HG03354 (cell line): ENCODE data around the gene PHF12.
"Not testable (repeated sequence)": the region's sequence is repeated elsewhere in the genome, so short reads cannot be mapped to it uniquely, and the experiment has no call there.

Source experiments
- ATAC-seq: cut with Tn5 transposase; IDR thresholded peaks from one replicate; pipeline ENCODE4 v1.9.1; 2021; ENCODE audit warnings: mild to moderate bottlenecking; ENCODE audit not compliant: unreplicated experiment, poor library complexity, severe bottlenecking

PHF12 gene

DNA sequence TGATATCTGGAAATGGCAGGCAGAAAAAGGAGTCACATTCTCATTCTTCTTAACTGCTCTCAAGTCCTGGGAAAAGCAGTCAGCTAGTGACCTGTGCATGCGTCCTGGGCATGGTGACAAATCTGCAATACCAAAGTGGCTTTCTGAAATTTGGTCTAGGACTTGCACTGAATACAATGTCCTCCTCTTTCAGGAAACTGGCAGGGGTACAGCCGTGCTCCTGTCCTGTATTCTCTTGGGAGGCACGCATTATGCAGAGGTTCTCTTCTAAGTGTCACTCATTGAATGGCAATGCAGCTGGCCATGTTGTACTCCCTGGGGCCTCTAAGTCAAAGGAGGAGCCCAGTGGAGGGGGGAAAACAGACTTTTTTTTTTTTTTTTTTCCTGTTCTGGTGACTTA lies 10.6 kb downstream of the PHF12 start:
- no peak for ATAC-seq

GRCh38 chr17:28940142-28940541 lies 11.2 kb downstream of the PHF12 start:
- ATAC-seq: no peak

DNA sequence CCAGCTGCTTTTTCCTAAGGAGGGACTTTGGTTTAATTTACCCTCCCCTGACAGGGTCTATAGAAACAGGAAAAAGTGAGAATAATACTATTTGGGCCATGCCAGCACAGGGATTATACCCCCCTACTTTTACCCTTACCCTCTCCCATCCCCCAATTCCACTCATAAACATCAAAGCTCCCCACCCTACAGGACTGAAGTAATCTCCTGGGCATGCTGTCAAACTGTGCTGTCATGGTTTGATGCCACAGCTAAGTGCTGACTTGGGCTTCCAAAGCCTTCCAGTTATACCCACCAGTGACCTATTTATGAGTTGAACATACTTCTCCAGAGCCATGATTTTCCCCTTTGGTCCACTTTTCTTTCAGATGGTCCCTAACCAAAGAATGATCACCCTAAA lies 12.8 kb downstream of the PHF12 start:
- no peak for ATAC-seq

- no peak for ATAC-seq
Measured at GRCh38 chr17:28937044-28937729, 14.1 kb downstream of the PHF12 start.

GRCh38 chr17:28935744-28936460 lies 15.4 kb downstream of the PHF12 start:
- no peak for ATAC-seq

DNA sequence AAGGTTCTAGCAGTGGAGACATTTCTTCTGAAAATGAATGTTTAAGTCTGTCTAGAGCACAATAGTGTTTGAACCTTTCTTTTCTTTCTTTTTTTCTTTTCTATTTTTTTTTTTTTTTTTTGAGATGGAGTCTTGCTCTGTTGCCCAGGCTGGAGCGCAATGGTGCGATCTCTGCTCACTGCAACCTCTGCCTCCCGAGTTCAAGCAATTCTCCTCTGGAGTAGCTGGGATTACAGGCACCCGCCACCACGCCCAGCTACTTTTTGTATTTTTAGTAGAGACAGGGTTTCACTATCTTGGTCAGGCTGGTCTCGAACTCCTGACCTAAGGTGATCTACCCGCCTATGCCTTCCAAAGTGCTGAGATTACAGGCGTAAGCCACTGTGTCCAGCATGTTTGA lies 16.8 kb downstream of the PHF12 start:
- not testable (repeated sequence) for ATAC-seq

DNA sequence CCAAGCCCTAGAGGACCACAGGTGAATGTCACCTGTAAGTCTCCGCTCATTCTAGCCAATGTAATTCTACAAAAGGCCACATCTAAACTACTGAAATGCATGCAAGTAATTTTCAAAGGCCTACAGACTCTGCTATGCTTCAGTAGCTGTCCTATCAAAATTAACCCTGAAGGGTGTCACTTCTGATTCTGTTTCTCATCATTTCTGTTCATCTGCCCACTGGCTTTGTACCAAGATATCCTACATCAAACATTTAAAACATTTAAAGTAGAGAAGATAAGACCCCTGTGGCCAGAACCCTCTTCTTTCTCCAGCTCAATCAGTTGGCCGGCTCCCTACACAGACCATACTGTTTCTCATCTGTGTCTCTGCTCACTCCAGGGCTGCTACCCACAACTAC lies 21.5 kb downstream of the PHF12 start:
- ATAC-seq: no peak

DNA sequence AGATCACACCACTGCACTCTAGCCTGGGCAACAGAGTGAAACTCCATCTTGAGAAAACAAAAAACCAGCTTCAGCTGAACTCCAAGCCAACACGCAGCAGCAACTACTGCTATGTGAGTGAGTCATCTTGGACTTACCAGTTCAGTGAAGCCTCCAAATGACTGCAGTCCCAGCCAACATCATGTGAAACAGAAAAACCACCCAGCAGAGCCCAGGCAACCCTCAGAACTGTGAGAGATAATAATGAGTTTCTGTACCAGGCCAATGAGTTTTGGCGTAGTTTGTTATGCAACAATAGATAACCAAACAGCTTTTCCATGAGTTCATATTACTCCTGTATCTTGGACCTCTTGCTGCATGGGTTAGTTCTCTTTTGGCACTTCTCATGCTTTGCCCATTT lies 23.3 kb downstream of the PHF12 start:
- no peak for ATAC-seq

GRCh38 chr17:28926786-28927185 lies 24.5 kb downstream of the PHF12 start:
- no peak for ATAC-seq

GRCh38 chr17:28926366-28926765 lies 25.0 kb downstream of the PHF12 start:
- ATAC-seq: no peak

DNA sequence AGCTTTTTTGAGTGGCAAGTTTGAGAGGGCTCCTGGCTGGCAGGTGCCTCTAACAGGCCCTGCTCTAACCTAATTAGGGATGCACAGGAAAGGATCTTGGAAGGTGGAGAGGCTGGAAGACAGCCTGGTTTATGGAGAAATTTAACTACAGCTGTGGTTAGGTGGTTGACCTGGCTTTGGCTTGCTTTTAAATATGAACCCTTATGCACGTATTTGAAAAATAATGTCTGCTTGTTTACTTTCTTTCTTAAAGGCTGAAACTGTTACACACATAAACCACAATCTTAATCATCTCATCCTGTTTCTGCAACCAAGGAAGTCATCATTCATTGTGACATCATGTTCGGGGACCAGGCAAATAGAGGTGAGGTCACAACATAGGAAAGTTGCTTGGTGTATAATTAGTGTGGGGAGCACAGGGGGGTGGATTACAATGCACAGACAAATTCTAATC lies 25.4 kb downstream of the PHF12 start:
- no peak for ATAC-seq

GRCh38 chr17:28920201-28920600 lies 31.1 kb downstream of the PHF12 start:
- ATAC-seq: no peak

- ATAC-seq: no peak
Measured at GRCh38 chr17:28918295-28918694, 33.0 kb downstream of the PHF12 start.

- ATAC-seq: no peak
Measured at GRCh38 chr17:28917465-28917864, 33.9 kb downstream of the PHF12 start.

DNA sequence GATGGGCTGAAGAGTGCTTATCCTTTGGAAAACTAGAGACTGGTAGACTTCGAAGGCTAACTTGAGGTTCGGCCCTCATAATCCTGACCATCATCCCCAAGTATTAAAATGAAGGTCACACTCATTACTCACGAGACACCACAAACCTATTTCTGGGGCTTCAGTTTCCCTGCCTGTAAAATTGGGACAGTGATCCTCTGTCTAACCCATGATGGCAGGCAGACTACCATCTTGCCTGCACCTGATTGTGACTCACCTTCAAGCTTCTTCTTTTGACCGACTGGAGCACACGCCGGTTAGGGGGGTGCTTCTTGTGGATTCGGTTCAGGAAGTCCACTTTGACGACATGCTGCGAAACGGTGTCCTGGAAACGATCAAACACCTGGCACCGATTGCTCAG lies 34.3 kb downstream of the PHF12 start:
- ATAC-seq: no peak

DNA sequence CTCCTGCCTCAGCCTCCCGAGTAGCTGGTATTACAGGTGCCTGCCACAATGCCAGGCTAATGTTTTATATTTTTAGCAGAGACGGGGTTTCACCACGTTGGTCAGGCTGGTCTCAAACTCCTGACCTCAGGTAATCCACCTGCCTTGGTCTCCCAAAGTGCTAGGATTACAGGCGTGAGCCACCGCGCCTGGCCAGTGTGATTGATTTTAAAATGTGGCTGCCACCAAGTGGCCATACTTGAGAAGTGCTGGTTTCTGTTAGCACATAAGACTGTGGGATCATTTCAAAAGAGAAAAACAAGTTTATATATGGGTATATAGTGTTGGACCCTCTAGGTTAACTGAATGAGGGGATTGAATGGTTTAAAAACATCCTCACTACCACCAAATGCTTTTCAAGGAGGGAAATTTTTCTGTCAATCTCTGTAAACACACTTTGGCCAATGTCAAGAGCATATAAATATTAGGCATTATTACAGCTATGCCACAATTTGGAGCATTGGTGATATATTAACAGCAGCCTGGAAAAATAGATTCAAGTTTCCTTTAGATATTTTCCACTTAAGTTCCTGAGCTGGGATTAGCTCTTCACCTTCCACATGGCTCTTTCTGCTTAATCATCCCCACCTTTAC lies 34.9 kb downstream of the PHF12 start:
- ATAC-seq: no peak

- no peak for ATAC-seq
Measured at GRCh38 chr17:28912938-28913333, 38.4 kb downstream of the PHF12 start.

- ATAC-seq: no peak
Measured at GRCh38 chr17:28912281-28912937, 38.9 kb downstream of the PHF12 start.

DNA sequence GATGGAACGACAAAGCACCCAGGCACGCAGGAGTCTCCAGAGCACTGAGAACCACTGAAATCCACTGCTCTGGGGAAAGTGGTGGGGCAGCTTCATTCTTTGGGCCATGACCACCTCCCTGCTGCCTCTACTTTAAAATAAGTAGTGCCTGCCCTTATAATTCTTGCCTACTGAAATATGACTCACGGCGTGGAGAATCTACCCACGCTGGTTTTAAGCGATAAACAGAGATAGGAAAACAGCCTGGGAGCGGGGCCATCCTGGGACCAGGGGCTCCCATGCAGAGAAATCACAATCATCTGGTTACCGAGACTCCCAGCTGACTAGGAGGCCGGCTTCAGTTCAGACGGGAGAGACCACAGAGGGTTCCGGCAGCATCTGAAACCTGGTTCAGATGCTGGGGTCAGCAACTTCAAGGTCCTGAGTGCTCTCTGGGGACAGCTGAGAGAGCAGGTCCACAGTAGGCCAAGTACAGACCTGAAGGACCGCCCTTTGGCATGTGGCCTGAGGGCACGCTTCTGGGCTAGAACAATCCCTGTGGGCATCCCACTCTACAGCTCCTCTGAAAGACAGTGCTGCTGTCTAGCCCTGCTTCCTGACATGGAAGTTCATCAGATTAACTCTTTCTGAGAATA lies 39.8 kb downstream of the PHF12 start:
- no peak for ATAC-seq

DNA sequence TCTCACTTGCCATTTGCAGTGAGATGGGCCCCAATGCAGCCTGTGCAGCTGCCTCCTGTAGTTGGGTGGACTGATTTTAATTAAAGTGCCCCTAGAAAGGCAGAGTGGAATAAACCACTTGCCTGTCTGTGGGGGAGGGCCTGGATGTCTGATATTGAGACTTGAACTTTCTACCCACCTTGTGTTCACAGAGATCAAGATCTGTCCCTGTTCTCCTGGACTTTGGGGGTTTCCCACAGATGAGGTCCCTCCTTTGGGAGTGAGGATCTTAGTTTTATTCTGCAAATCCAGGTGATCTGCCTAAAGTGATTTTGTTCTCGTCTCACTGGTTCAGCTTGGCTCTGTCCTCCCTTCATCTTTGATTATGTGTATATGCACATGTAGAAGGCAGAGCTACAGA lies 40.8 kb downstream of the PHF12 start:
- ATAC-seq: no peak
